ENCODE measurements around the gene CD200R1.

CD200R1 gene

DNA sequence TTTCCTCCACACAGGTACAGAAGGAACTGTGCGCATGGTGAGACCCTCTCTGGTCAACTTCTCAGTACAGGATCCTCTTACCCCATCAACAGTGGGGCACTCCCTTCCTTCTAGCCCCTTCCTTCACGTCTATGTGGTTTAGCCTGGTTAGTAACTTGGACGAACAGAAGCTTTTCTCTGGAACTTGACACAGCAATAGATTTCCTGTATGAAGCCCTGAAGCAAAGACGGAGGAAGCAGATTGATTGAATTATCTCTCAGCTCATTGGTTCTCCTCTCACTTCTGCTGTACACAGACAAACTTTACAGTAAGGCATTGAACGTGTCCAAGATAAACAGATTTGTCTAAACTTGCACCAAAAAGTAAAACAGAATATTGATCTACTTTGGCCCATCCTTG, at the start of gene CD200R1:
Gene CD200R1, minus strand, starts transcription at position 210 of the 400 bp plus-strand sequence. CDS start 246 bp downstream, outside the sequence.
- DNase-seq (ENCODE audit: low read depth in 2 of 3, low spot score in 1 of 3) = no peak

GRCh38 chr3:113021471-113021870, 46.6 kb upstream of the CD200R1 start:
- DNase-seq (ENCODE audit: low read depth in 2 of 3, low spot score in 1 of 3) = no peak

GRCh38 chr3:113019182-113020137, 44.6 kb upstream of the CD200R1 start:
- DNase-seq (ENCODE audit: low read depth in 2 of 3, low spot score in 1 of 3) = peak; percentile 83 to 88 (median 87)

- no peak for DNase-seq (ENCODE audit: low read depth in 2 of 3, low spot score in 1 of 3)
These were observed 43.8 kb upstream of the CD200R1 start for GRCh38 chr3:113018536-113019181.

DNA sequence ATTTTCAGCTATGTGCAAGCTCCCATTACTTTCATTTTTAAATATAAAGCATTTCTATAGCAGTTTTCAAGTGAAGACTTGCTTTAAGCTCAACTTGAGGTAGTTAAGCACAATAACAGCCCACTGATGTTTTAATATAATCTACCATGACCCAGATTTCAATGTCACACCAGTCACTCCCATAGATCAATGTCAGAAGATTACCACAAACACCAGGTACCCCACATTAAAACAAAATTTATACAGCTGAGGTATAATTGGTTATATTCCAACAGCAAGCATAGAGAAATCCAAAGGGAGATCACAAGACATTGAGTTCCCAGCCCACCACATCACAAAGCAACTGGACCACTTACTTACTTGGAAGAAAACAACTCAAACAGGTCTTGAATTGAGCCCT, 38.7 kb upstream of the CD200R1 start:
- no peak for DNase-seq (ENCODE audit: low read depth in 2 of 3, low spot score in 1 of 3)

DNA sequence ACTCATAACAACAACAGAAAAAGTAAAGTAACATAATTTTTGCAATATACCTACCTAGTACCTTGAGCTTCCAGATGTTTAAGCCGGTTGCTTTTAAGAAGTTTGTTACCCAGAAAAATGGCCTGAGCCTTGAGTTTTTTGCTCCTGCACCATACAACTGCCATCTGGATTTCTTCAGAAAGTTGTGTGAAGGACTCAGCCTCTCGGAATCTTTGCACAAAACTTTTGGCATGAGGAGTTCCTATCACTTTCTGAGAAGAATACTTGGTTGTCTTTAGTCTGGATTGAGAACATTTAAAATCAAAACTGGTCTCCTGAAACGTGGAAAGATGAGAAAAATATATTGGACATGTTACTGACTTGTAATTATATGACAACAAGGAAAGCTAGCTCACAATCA, 33.2 kb upstream of the CD200R1 start:
- no peak for DNase-seq (ENCODE audit: low read depth in 2 of 3, low spot score in 1 of 3)

DNA sequence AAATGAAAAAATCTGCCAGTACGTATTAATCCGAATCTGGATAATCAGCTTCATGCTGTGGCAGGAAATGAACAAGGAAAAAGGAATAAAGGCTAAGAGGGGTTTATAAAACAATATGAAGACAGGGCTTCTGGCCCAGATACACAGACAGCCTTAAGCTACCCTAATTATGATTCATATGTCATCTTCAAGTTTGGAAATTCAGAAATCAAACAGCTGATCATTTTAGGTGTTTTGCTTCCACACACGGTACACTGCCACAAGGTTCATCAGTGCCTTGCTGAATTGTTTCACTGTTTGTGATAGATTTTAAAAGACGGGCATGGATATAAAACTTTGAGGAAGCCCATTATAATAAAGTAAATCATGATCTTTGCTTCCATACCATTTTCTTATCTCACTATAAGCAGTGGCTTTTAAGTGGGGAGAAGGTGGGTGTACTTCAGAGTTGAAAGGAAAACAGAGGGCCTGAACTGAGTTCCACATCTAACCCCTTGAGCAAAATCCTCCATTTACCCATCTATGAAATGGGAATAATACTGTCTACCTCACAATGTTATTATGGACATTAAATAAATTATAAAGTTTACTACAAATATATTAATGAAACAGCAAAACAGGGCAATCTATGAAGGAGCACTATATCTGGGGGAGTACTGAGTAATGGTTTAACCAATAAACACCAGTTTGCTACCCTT, 31.6 kb upstream of the CD200R1 start:
- DNase-seq (ENCODE audit: low read depth in 2 of 3, low spot score in 1 of 3) = no peak

DNA sequence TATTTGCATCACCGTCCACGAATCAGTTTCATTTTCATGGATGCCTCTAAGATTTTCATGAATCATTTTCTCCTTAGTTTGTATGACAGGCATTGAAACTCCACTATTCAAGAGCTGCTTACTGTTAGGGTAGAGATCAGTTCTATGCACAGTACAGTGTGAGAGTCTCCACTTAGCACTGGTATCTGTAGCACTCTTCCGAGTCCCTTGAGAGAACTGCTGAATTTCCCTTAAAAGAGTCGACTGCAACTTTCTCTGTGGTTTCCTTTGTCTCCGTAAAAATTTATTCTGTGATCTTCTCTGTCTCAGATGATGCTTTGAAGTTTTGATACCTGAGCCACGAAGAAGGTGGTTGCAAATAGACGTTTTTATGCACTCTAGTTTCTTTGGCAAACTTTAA, 30.7 kb upstream of the CD200R1 start:
- no peak for DNase-seq (ENCODE audit: low read depth in 2 of 3, low spot score in 1 of 3)

- peak in 1 of 3 donors; percentile 34 for DNase-seq (ENCODE audit: low read depth in 2 of 3, low spot score in 1 of 3)
These were observed 27.8 kb upstream of the CD200R1 start for GRCh38 chr3:113002679-113003078.

DNA sequence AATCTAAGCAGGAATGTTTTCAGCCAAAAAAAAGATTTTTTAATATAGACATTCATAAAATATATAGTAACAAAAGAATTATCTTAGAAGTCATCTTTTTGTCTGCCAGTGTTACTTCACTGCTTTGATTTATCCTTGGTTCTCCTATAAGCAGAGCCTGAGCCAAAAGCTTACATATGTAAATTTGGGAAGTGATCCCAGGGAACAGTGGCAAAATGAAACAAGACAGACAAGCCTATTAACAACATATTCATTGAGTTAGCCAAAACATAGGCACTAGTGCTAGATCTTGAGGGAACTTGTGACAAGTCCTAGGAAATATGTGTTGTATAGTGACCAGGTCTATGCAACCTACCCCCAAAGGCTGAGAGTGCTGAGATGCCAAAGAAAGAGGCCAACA, 27.1 kb upstream of the CD200R1 start:
- DNase-seq (ENCODE audit: low read depth in 2 of 3, low spot score in 1 of 3) = no peak

- no peak for DNase-seq (ENCODE audit: low read depth in 2 of 3, low spot score in 1 of 3)
These were observed 25.8 kb upstream of the CD200R1 start for GRCh38 chr3:113000691-113001090.

DNA sequence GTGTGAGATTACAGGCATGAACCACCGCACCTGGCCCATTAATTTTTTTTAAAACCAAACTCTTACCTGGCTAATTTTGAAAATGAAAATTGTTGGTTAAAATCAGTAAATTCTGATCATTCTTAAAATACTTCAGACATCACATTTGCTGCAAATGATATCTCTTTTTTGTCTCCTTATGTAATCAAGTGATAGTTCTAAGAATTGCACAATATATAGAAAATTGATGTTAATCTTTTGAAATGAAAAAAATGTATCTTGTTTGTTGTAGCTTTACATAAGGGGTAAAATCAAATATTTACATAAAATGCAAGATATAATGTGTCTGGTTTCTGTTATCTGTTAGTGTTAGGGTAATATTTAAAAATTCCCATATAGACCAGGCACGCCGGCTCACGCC, 20.9 kb upstream of the CD200R1 start:
- no peak for DNase-seq (ENCODE audit: low read depth in 2 of 3, low spot score in 1 of 3)

DNA sequence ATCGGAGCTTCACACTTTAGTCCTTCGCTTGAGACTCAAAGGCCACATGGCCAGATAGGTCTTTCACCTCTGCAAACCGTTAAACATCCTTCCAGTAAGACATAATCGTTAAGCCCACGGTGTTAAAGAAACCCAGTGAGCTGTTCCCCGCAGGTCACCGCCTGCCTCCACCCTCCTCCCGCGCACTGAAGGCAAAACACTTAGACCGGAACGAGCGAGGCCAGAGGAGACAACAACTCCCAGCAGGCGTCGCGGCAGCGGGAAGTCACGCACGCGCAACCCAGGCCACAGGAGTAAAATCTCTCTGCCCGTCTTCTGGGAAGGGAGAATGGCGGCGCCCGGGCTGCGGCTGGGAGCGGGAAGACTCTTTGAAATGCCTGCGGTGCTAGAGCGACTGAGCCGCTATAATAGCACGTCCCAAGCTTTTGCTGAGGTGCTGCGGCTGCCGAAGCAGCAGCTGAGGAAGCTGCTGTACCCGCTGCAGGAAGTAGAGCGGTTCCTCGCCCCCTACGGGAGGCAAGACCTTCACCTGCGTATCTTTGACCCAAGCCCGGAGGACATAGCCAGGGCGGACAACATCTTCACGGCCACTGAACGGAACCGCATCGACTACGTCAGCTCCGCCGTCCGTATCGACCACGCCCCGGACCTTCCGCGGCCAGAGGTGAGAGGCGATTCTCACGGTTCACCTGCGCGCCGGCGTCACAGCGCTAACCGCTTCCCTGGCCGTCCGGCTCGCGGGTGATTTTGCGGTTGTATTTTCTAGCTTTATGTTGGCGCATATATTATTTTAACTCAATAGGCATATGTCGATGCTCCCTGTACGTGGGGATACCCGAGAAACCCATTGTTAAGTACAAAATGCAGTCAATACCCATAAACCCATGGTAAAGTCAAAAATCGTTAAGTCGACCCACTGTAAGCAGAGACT, 16.0 kb upstream of the CD200R1 start, which contains the start of gene GTPBP8:
Gene GTPBP8, plus strand, starts transcription at position 313 of the 931 bp plus-strand sequence. Its CDS starts 16 bp downstream, at position 329.
- DNase-seq (ENCODE audit: low read depth in 2 of 3, low spot score in 1 of 3) = peak; percentile 76 to 85 (median 84)

- no peak for DNase-seq (ENCODE audit: low read depth in 2 of 3, low spot score in 1 of 3)
These were observed 12.9 kb upstream of the CD200R1 start for GRCh38 chr3:112987710-112988334.

DNA sequence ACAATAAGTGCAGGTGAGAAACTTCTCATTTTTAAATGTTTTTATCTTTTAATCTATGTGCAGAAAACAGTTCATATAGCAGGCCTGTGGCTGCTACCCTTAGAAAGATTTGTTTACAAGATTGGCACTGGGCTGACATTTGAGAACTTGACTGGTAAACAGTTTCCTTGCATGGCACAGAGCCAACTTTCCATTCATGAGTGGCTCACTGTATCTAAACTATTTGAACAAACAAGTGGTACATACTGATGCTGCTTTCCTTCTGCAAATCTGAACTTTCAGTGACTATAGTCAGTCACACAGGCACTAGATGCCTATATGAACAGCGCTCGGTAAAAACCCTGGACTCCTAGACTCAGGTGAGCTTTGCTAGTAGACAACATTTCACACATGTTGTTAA, 9.6 kb upstream of the CD200R1 start:
- DNase-seq (ENCODE audit: low read depth in 2 of 3, low spot score in 1 of 3) = no peak

GRCh38 chr3:112982710-112983109, 7.8 kb upstream of the CD200R1 start:
- no peak for DNase-seq (ENCODE audit: low read depth in 2 of 3, low spot score in 1 of 3)

DNA sequence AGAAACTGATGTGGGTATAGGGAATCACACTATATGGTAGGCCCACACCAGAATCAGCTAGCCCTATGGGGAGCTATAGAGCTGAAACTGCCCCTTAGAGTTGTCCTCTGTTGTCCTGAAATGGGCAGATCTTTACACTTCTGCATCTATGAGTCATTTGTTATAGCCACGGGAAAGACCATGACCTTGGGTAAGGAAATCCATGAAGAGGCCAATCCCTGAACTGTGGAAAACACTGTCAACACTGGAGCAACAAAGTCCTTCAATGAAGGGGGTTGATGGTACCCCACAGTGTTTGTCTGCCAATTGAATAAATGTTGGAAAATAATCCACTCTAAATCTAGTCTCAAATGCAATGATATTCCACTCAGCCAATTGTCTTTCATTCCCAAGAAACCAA, 5.2 kb upstream of the CD200R1 start:
- no peak for DNase-seq (ENCODE audit: low read depth in 2 of 3, low spot score in 1 of 3)

DNA sequence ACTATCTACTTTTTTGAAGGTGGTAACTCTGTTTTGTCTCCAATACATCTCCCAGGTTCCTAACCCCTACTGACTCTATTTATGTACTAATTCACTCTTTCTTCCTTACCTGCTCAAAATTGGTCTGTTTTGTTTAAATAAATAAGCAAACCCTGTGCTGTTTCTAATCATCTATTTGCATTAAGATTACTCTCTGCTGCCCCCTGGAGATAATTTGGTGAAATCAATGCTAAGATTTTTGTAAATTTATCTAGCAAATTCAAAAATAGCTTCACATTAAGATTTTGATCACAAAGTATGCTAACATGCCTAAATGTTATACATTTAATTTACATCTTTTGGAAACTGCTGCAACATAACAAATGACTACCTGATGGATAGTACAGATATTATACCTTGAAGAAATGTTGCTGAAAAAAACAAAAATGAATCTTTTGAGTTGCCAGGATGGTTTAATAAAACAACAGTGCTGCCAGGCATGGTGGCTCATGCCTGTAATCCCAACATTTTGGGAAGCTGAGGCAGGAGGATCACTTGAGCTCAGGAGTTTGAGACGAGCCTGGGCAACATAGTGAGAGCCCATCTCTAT, 4.4 kb upstream of the CD200R1 start:
- no peak for DNase-seq (ENCODE audit: low read depth in 2 of 3, low spot score in 1 of 3)

DNA sequence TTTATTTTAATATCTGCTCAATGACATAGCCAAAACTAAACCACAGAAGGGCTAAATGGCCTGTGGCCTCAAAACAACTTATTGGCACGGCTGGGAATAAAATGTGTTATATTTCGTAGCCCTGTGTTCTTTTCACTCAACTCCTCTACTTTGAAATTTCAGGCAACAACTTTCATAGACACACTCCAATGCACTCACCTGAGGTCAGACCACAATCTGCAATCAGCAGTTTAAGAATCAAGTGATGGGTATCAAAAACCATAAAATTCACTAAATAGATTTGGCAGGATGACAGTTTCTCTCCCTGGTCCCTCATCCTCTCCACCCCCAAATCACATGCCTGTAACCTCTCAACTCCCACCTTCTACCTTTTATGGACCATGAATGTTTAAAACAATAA, 2.0 kb upstream of the CD200R1 start:
- DNase-seq (ENCODE audit: low read depth in 2 of 3, low spot score in 1 of 3) = no peak

- no peak for DNase-seq (ENCODE audit: low read depth in 2 of 3, low spot score in 1 of 3)
These were observed 1.1 kb upstream of the CD200R1 start for GRCh38 chr3:112976001-112976400.
